GM23338 (cell line): ENCODE data around the gene MAST4. TPM values are rescaled to one million over a fixed set of nuclear protein-coding genes. Genes with fewer than 3 reads are reported as not detected.

Experiments
- ATAC-seq: fragments of 200-7000 bp; cut with Tn5 transposase; 3 replicates; pipeline ENCODE4 v1.9.1; 2020
- DNase-seq: peaks from one replicate; pipeline ENCODE4 v3.0.0-alpha.2; 2015; ENCODE audit warnings: low spot score
- H2AFZ ChIP-seq: fragments of 200-600 bp; sonication (generic); 2 replicates; pipeline ENCODE4 v1.8.0; 2016; ENCODE audit warnings: antibody characterized with exemption, mild to moderate bottlenecking, moderate library complexity
- H3F3A ChIP-seq: fragments of 200-600 bp; sonication (generic); replicated peaks from 2 replicates; pipeline ENCODE4 v1.8.0; 2017; ENCODE audit warnings: antibody characterized with exemption, mixed run types, low read depth
- H3K27ac ChIP-seq: fragments of 200-600 bp; sonication (generic); 2 replicates; pipeline ENCODE4 v1.6.1; 2016; ENCODE audit warnings: low read depth
- H3K27me3 ChIP-seq: fragments of 200-600 bp; sonication (generic); 2 replicates; pipeline ENCODE4 v1.8.0; 2016; ENCODE audit warnings: mild to moderate bottlenecking, mixed run types, moderate library complexity; ENCODE audit not compliant: insufficient read depth
- H3K36me3 ChIP-seq: fragments of 200-600 bp; sonication (generic); 2 replicates; pipeline ENCODE4 v1.8.0; 2016; ENCODE audit warnings: mild to moderate bottlenecking; ENCODE audit not compliant: insufficient read depth
- H3K4me1 ChIP-seq: fragments of 200-600 bp; sonication (generic); 2 replicates; pipeline ENCODE4 v1.8.0; 2016; ENCODE audit warnings: mild to moderate bottlenecking, moderate library complexity; ENCODE audit not compliant: insufficient read depth
- H3K4me2 ChIP-seq: fragments of 200-600 bp; sonication (generic); 2 replicates; pipeline ENCODE4 v1.7.1; 2017; ENCODE audit warnings: mixed run types
- H3K4me3 ChIP-seq: fragments of 200-600 bp; sonication (generic); 2 replicates; pipeline ENCODE4 v1.6.1; 2016; ENCODE audit warnings: mixed run types
- H3K79me2 ChIP-seq: fragments of 200-600 bp; sonication (generic); replicated peaks from 2 replicates; pipeline ENCODE4 v1.8.0; 2017; ENCODE audit warnings: mild to moderate bottlenecking; ENCODE audit not compliant: insufficient read depth
- H3K9me2 ChIP-seq: fragments of 200-600 bp; sonication (generic); 2 replicates; pipeline ENCODE4 v1.8.0; 2017; ENCODE audit not compliant: insufficient read depth
- H4K20me1 ChIP-seq: fragments of 200-600 bp; sonication (generic); replicated peaks from 2 replicates; pipeline ENCODE4 v1.8.0; 2017; ENCODE audit warnings: mild to moderate bottlenecking; ENCODE audit not compliant: insufficient read depth
- H3K27ac Mint-ChIP-seq: 2 replicates; pipeline ENCODE4 v1.8.0; 2020; ENCODE audit warnings: inconsistent platforms, mild to moderate bottlenecking, moderate library complexity, mixed read lengths
- H3K27me3 Mint-ChIP-seq: 3 replicates; pipeline ENCODE4 v1.8.0; 2022; ENCODE audit warnings: low read depth, mild to moderate bottlenecking, moderate library complexity, mixed read lengths, inconsistent platforms; ENCODE audit not compliant: insufficient read depth, poor library complexity
- H3K36me3 Mint-ChIP-seq: 3 replicates; pipeline ENCODE4 v1.8.0; 2021; ENCODE audit warnings: low read depth, mild to moderate bottlenecking, inconsistent platforms, moderate library complexity, mixed read lengths
- H3K4me1 Mint-ChIP-seq: 3 replicates; pipeline ENCODE4 v1.8.0; 2020; ENCODE audit warnings: mild to moderate bottlenecking, inconsistent platforms, mixed read lengths
- H3K4me3 Mint-ChIP-seq: 3 replicates; pipeline ENCODE4 v1.8.0; 2021; ENCODE audit warnings: moderate library complexity, mild to moderate bottlenecking, inconsistent platforms, mixed read lengths
- H3K9me3 Mint-ChIP-seq: 3 replicates; pipeline ENCODE4 v1.8.0; 2020; ENCODE audit warnings: moderate library complexity, mild to moderate bottlenecking, inconsistent platforms, mixed read lengths
- CREB1 ChIP-seq: fragments of 250-450 bp; sonication (Bioruptor Pico); IDR thresholded peaks from 2 replicates; pipeline ENCODE4 v1.5.0; 2020; ENCODE audit warnings: low read depth, mild to moderate bottlenecking, moderate library complexity
- EZH2 ChIP-seq: fragments of 200-600 bp; sonication (generic); IDR thresholded peaks from one replicate; pipeline ENCODE4 v1.8.0; 2017; ENCODE audit warnings: antibody characterized with exemption, mild to moderate bottlenecking, low read depth; ENCODE audit not compliant: unreplicated experiment
- EZH2phosphoT487 ChIP-seq: fragments of 200-600 bp; sonication (generic); IDR thresholded peaks from one replicate; pipeline ENCODE4 v1.8.1; 2018; ENCODE audit warnings: antibody characterized with exemption; ENCODE audit not compliant: unreplicated experiment
- JUNB ChIP-seq: IDR thresholded peaks from one replicate; pipeline ENCODE4 v1.6.1; 2016; ENCODE audit warnings: antibody characterized with exemption; ENCODE audit not compliant: unreplicated experiment
- NANOG ChIP-seq: IDR thresholded peaks from 2 replicates; pipeline ENCODE4 v1.6.1; 2016; ENCODE audit warnings: antibody characterized with exemption, borderline replicate concordance
- POLR2AphosphoS5 ChIP-seq: IDR thresholded peaks from 2 replicates; pipeline ENCODE4 v1.6.1; 2016; ENCODE audit warnings: antibody characterized with exemption, low read depth
- STAT1 ChIP-seq: IDR thresholded peaks from one replicate; pipeline ENCODE4 v1.6.1; 2016; ENCODE audit warnings: antibody characterized with exemption; ENCODE audit not compliant: unreplicated experiment
- ZNF114 ChIP-seq: fragments of 250-450 bp; sonication (Bioruptor Pico); IDR thresholded peaks from 2 replicates; pipeline ENCODE4 v1.5.0; 2020; ENCODE audit warnings: mild to moderate bottlenecking, moderate library complexity
- ZNF331 ChIP-seq: fragments of 250-450 bp; sonication (Bioruptor Pico); IDR thresholded peaks from 2 replicates; pipeline ENCODE4 v1.5.0; 2020; ENCODE audit warnings: low read depth, mild to moderate bottlenecking, moderate library complexity
- polyA plus RNA-seq: library from polyadenylated mRNA; unstranded; fragments of >200 nt; fragmentation: Nextera tagmentation; extraction: Ambion mirVana; gene quantifications from 2 replicates; pipeline ENCODE4 v1.2.1, GENCODE V29; 2016
- total RNA-seq: library from RNA; depleted of rRNA; stranded (reverse); fragments of >200 nt; shearing (Covaris generic); gene quantifications from 2 replicates; pipeline ENCODE4 v1.2.3, GENCODE V29; 2014
- TF ChIP-seq, protein P1 (sequence below): IDR thresholded peaks from 2 replicates; pipeline ENCODE4 v1.6.1; 2016; ENCODE audit warnings: antibody characterized with exemption
- TF ChIP-seq, protein P2 (sequence below), 2 experiments: fragments of 200-600 bp in 1 of 2; sonication (generic) in 1 of 2; conservative IDR thresholded peaks; 2 replicates each; pipeline versions ENCODE4 v1.5.1 to v1.6.1; 2016 to 2017; ENCODE audit warnings: antibody characterized with exemption in 2 of 2, low read depth in 2 of 2, mild to moderate bottlenecking in 2 of 2, moderate library complexity in 1 of 2
- TF ChIP-seq, protein P3 (sequence below): IDR thresholded peaks from one replicate; pipeline ENCODE4 v1.6.1; 2018; ENCODE audit warnings: antibody characterized with exemption; ENCODE audit not compliant: unreplicated experiment
- TF ChIP-seq, protein P4 (sequence below): fragments of 250-450 bp; sonication (Bioruptor Pico); IDR thresholded peaks from 2 replicates; pipeline ENCODE4 v1.5.0; 2020; ENCODE audit warnings: mild to moderate bottlenecking, moderate library complexity

MAST4 gene
- total and polyA plus RNA-seq, 2 experiments from 2014 or later = 3.6 to 8.5 TPM

DNA sequence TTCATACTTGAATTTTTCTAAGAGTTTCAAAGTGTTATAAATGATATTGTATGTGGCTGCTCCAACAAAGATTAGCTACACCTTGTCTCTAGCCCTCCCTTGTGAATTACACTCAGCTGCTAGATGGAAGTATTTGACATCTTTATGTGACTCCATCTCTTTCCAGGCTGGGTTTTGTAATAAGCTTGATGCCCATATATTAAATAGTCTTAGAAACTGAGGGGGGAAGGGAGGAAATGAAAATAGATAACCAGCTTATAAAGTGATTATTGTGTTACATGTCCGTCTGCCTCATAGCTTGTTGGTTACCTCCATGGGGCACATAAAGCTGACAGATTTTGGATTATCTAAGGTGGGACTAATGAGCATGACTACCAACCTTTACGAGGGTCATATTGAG lies 537.0 kb downstream of the MAST4 start:
- no peak overlapping the region for H3K27ac Mint-ChIP-seq
- Histone ChIP-seq H3K36me3 (no peaks in the 10 kb centered on the region), H3K27me3 (no peaks in the 10 kb centered on the region), H3K4me3 (no peak overlapping the region), H3K9me2 (peaks cover 8% of the 10 kb centered on the region; the same call in 1 of the 2 replicates), H3K27ac (no peak overlapping the region), H3K4me2 (no peak overlapping the region), H3F3A (no peaks in the 10 kb centered on the region), H3K4me1 (no peaks in the 10 kb centered on the region), H3K79me2 (no peaks in the 10 kb centered on the region), H2AFZ (no peak overlapping the region), H4K20me1 (no peaks in the 10 kb centered on the region)
- no peaks in the 10 kb centered on the region for H3K36me3 Mint-ChIP-seq
- DNase-seq = no peak
- ATAC-seq = no peak
- H3K9me3 Mint-ChIP-seq = no peaks in the 10 kb centered on the region
- peaks cover 3% of the 10 kb centered on the region; the same call in 2 of the 3 replicates for H3K4me1 Mint-ChIP-seq
- H3K4me3 Mint-ChIP-seq = no peak overlapping the region
- TF ChIP-seq, protein P1, sequence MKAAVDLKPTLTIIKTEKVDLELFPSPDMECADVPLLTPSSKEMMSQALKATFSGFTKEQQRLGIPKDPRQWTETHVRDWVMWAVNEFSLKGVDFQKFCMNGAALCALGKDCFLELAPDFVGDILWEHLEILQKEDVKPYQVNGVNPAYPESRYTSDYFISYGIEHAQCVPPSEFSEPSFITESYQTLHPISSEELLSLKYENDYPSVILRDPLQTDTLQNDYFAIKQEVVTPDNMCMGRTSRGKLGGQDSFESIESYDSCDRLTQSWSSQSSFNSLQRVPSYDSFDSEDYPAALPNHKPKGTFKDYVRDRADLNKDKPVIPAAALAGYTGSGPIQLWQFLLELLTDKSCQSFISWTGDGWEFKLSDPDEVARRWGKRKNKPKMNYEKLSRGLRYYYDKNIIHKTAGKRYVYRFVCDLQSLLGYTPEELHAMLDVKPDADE = no peak
- TF ChIP-seq ZNF114 (CRISPR knock-in tag) (no peak), CREB1 (CRISPR knock-in tag) (no peak), JUNB (no peak), EZH2phosphoT487 (no peak), POLR2AphosphoS5 (no peak), STAT1 (no peak), NANOG (no peak), ZNF331 (CRISPR knock-in tag) (no peak), EZH2 (no peak)
- TF ChIP-seq, protein P2, sequence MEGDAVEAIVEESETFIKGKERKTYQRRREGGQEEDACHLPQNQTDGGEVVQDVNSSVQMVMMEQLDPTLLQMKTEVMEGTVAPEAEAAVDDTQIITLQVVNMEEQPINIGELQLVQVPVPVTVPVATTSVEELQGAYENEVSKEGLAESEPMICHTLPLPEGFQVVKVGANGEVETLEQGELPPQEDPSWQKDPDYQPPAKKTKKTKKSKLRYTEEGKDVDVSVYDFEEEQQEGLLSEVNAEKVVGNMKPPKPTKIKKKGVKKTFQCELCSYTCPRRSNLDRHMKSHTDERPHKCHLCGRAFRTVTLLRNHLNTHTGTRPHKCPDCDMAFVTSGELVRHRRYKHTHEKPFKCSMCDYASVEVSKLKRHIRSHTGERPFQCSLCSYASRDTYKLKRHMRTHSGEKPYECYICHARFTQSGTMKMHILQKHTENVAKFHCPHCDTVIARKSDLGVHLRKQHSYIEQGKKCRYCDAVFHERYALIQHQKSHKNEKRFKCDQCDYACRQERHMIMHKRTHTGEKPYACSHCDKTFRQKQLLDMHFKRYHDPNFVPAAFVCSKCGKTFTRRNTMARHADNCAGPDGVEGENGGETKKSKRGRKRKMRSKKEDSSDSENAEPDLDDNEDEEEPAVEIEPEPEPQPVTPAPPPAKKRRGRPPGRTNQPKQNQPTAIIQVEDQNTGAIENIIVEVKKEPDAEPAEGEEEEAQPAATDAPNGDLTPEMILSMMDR (conservative IDR thresholded peaks at IDR 0.05; ENCODE audit: low read depth in 2 of 2) = no peak
- TF ChIP-seq, protein P3, sequence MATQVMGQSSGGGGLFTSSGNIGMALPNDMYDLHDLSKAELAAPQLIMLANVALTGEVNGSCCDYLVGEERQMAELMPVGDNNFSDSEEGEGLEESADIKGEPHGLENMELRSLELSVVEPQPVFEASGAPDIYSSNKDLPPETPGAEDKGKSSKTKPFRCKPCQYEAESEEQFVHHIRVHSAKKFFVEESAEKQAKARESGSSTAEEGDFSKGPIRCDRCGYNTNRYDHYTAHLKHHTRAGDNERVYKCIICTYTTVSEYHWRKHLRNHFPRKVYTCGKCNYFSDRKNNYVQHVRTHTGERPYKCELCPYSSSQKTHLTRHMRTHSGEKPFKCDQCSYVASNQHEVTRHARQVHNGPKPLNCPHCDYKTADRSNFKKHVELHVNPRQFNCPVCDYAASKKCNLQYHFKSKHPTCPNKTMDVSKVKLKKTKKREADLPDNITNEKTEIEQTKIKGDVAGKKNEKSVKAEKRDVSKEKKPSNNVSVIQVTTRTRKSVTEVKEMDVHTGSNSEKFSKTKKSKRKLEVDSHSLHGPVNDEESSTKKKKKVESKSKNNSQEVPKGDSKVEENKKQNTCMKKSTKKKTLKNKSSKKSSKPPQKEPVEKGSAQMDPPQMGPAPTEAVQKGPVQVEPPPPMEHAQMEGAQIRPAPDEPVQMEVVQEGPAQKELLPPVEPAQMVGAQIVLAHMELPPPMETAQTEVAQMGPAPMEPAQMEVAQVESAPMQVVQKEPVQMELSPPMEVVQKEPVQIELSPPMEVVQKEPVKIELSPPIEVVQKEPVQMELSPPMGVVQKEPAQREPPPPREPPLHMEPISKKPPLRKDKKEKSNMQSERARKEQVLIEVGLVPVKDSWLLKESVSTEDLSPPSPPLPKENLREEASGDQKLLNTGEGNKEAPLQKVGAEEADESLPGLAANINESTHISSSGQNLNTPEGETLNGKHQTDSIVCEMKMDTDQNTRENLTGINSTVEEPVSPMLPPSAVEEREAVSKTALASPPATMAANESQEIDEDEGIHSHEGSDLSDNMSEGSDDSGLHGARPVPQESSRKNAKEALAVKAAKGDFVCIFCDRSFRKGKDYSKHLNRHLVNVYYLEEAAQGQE = no peak
- TF ChIP-seq, protein P4, sequence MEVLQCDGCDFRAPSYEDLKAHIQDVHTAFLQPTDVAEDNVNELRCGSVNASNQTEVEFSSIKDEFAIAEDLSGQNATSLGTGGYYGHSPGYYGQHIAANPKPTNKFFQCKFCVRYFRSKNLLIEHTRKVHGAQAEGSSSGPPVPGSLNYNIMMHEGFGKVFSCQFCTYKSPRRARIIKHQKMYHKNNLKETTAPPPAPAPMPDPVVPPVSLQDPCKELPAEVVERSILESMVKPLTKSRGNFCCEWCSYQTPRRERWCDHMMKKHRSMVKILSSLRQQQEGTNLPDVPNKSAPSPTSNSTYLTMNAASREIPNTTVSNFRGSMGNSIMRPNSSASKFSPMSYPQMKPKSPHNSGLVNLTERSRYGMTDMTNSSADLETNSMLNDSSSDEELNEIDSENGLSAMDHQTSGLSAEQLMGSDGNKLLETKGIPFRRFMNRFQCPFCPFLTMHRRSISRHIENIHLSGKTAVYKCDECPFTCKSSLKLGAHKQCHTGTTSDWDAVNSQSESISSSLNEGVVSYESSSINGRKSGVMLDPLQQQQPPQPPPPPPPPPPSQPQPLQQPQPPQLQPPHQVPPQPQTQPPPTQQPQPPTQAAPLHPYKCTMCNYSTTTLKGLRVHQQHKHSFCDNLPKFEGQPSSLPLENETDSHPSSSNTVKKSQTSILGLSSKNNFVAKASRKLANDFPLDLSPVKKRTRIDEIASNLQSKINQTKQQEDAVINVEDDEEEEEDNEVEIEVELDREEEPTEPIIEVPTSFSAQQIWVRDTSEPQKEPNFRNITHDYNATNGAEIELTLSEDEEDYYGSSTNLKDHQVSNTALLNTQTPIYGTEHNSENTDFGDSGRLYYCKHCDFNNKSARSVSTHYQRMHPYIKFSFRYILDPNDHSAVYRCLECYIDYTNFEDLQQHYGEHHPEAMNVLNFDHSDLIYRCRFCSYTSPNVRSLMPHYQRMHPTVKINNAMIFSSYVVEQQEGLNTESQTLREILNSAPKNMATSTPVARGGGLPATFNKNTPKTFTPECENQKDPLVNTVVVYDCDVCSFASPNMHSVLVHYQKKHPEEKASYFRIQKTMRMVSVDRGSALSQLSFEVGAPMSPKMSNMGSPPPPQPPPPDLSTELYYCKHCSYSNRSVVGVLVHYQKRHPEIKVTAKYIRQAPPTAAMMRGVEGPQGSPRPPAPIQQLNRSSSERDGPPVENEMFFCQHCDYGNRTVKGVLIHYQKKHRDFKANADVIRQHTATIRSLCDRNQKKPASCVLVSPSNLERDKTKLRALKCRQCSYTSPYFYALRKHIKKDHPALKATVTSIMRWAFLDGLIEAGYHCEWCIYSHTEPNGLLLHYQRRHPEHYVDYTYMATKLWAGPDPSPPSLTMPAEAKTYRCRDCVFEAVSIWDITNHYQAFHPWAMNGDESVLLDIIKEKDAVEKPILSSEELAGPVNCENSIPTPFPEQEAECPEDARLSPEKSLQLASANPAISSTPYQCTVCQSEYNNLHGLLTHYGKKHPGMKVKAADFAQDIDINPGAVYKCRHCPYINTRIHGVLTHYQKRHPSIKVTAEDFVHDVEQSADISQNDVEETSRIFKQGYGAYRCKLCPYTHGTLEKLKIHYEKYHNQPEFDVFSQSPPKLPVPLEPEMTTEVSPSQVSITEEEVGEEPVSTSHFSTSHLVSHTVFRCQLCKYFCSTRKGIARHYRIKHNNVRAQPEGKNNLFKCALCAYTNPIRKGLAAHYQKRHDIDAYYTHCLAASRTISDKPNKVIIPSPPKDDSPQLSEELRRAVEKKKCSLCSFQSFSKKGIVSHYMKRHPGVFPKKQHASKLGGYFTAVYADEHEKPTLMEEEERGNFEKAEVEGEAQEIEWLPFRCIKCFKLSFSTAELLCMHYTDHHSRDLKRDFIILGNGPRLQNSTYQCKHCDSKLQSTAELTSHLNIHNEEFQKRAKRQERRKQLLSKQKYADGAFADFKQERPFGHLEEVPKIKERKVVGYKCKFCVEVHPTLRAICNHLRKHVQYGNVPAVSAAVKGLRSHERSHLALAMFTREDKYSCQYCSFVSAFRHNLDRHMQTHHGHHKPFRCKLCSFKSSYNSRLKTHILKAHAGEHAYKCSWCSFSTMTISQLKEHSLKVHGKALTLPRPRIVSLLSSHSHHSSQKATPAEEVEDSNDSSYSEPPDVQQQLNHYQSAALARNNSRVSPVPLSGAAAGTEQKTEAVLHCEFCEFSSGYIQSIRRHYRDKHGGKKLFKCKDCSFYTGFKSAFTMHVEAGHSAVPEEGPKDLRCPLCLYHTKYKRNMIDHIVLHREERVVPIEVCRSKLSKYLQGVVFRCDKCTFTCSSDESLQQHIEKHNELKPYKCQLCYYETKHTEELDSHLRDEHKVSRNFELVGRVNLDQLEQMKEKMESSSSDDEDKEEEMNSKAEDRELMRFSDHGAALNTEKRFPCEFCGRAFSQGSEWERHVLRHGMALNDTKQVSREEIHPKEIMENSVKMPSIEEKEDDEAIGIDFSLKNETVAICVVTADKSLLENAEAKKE (CRISPR knock-in tag) = no peak
- H3K27me3 Mint-ChIP-seq = no peaks in the 10 kb centered on the region
